Prostate gland (tissue), 2 donors: Measurements from ENCODE around the gene NR2E3. TPM values are rescaled to one million over a fixed set of nuclear protein-coding genes. Genes with fewer than 3 reads are reported as not detected.

Source experiments
- DNase-seq: peaks from one replicate; pipeline ENCODE4 v3.0.0-alpha.2; 2019; ENCODE audit warnings: low spot score
- H3K27ac ChIP-seq, 2 donors: fragments of 200-600 bp; sonication (generic); 2 replicates each; pipeline ENCODE4 v1.5.1; 2017 to 2019
- H3K27me3 ChIP-seq: fragments of 200-600 bp; sonication (generic); replicated peaks from 2 replicates; pipeline ENCODE4 v1.5.1; 2019; ENCODE audit not compliant: insufficient read depth
- H3K36me3 ChIP-seq, 2 donors: fragments of 200-600 bp; sonication (generic); 1 replicate in 1 of 2; 2 replicates in 1 of 2; pipeline versions ENCODE4 v1.5.1 to v1.8.1; 2017 to 2019
- H3K4me1 ChIP-seq: fragments of 200-600 bp; sonication (generic); replicated peaks from 2 replicates; pipeline ENCODE4 v1.5.1; 2019
- H3K4me3 ChIP-seq, 2 donors: fragments of 200-600 bp; sonication (generic); 2 replicates each; pipeline ENCODE4 v1.5.1; 2017 to 2019
- H3K9me3 ChIP-seq: fragments of 200-600 bp; sonication (generic); 2 replicates; pipeline ENCODE4 v1.5.1; 2017
- POLR2A ChIP-seq: fragments of 450-650 bp; IDR thresholded peaks from one replicate; pipeline ENCODE4 v1.6.1; 2016; ENCODE audit warnings: antibody characterized with exemption, mild to moderate bottlenecking
- POLR2AphosphoS5 ChIP-seq: sonication (generic); formaldehyde crosslinking; IDR thresholded peaks from one replicate; pipeline ENCODE4 v1.6.1; 2017; ENCODE audit warnings: antibody characterized with exemption
- WGBS: methylation state at CpG from one replicate; pipeline ENCODE4 v1.1.5; 2018; 5-methylcytosine and 5-hydroxymethylcytosine counted together
- intact Hi-C: fragments of 100-400 bp; cut with DNase I; formaldehyde crosslinking; loops from one replicate; pipeline ENCODE4 v1.14.2; 2022
- total RNA-seq, 2 donors: library from RNA; depleted of rRNA; stranded (reverse); fragments of >200 nt; gene quantifications; one replicate each; pipeline ENCODE4 v1.1.0, GENCODE V29; 2016
- TF ChIP-seq, protein P1 (sequence below), 4 experiments: fragments of 200-600 bp in 2 of 4; fragments of 450-650 bp in 2 of 4; sonication (generic) in 2 of 4; IDR thresholded peaks; 1 replicate in 3 of 4; 2 replicates in 1 of 4; pipeline ENCODE4 v1.5.1; 2016 to 2019; ENCODE audit warnings: antibody characterized with exemption in 4 of 4, mild to moderate bottlenecking in 2 of 4, moderate library complexity in 2 of 4

NR2E3 gene
- total RNA-seq, 2 donors from 2014 or later = 0.51 to 2.1 TPM

DNA sequence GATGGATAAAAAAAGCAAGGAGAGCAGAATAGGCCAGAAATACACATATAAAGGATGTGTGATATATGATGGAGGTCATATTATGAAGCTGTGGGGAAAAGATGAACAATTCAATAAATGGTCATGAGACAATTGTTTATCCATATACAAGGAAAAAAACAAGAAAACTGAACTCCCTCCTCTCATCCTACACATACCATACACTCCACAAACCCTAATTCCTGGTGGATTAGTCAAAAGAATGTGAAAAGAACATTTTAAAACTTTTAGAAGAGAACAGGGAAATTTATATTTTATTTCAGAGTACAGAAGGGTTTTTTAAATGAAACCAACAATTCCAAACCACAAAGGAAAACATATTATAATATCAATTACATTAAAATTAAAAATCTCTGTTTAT, 34.5 kb upstream of the NR2E3 start:
- no peaks in the 10 kb centered on the region for H3K9me3 ChIP-seq
- no peaks in the 10 kb centered on the region for H3K36me3 ChIP-seq
- intact Hi-C loops = no loop called here
- DNase-seq = no peak
- no peak overlapping the region for H3K27ac ChIP-seq
- H3K4me1 ChIP-seq = no peaks in the 10 kb centered on the region
- TF ChIP-seq POLR2A (no peak), POLR2AphosphoS5 (no peak)
- TF ChIP-seq, protein P1, sequence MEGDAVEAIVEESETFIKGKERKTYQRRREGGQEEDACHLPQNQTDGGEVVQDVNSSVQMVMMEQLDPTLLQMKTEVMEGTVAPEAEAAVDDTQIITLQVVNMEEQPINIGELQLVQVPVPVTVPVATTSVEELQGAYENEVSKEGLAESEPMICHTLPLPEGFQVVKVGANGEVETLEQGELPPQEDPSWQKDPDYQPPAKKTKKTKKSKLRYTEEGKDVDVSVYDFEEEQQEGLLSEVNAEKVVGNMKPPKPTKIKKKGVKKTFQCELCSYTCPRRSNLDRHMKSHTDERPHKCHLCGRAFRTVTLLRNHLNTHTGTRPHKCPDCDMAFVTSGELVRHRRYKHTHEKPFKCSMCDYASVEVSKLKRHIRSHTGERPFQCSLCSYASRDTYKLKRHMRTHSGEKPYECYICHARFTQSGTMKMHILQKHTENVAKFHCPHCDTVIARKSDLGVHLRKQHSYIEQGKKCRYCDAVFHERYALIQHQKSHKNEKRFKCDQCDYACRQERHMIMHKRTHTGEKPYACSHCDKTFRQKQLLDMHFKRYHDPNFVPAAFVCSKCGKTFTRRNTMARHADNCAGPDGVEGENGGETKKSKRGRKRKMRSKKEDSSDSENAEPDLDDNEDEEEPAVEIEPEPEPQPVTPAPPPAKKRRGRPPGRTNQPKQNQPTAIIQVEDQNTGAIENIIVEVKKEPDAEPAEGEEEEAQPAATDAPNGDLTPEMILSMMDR (IDR thresholded peaks at IDR 0.05) = no peak
- no peaks in the 10 kb centered on the region for H3K27me3 ChIP-seq
- H3K4me3 ChIP-seq = no peak overlapping the region

DNA sequence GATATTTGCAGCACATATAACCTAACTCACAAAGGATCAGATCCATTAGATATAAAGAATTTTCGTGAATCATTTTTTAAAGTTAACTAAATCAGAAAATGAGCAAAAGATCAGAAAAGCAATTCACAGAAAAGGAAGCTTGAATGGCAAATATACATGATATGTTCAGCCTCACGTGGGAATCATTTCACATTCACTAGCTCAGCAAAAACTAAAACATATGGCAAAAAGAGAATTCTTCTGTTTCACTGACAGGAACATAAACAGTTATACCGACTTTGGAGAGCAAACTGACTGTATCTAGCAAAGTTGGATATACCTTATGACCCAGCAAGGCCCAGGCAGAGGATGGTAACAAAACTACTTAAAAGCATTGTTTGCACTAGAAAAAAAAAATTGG, 34.0 kb upstream of the NR2E3 start:
- H3K27ac ChIP-seq = no peak overlapping the region
- TF ChIP-seq, protein P1 (IDR thresholded peaks at IDR 0.05) = no peak
- TF ChIP-seq POLR2A = no peak
- TF ChIP-seq POLR2AphosphoS5 = no peak
- H3K4me1 ChIP-seq = no peaks in the 10 kb centered on the region
- 78% methylated on average over 3 of the region's 3 CpGs for WGBS
- H3K9me3 ChIP-seq = no peaks in the 10 kb centered on the region
- DNase-seq = no peak
- no peak overlapping the region for H3K4me3 ChIP-seq
- intact Hi-C loops = no loop called here
- H3K27me3 ChIP-seq = no peaks in the 10 kb centered on the region
- H3K36me3 ChIP-seq = no peaks in the 10 kb centered on the region

DNA sequence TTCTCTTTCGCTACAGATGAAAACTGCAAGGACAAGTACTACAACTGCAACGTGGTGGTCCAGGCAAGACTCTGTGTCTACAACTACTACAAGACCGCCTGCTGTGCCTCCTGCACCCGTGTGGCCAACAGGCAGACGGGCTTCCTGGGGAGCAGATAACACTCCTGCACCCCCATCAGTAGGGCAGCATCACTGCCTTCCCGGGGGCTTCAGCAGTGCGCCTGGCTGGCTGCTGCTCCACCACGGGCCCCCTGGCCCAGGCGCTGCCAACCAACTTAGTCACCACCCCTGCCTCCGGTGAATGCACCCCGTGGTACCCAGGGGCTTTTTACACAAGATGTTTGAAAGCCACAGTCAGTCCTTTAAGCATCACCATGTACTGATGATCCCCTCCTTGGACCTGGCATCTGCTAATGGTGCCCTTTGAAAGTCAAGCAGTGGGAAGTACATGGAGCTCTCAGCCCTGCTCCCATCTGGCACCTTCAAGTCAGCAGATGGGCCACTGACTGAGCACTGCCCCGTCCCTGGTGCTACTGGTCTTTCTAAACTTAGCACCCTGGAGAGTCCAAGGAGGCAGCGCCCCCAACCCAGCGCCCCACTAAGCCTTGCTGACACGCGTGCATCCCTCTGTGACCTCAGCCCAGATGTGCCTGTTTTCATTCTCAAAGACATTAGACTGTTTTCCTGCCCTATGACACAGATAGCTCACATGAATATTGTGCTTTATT, 33.0 kb upstream of the NR2E3 start:
- no peak for DNase-seq
- TF ChIP-seq POLR2A (no peak), POLR2AphosphoS5 (no peak)
- TF ChIP-seq, protein P1 (IDR thresholded peaks at IDR 0.05) = no peak
- H3K4me3 ChIP-seq = no peak overlapping the region
- no peak overlapping the region for H3K27ac ChIP-seq
- H3K9me3 ChIP-seq = no peaks in the 10 kb centered on the region
- H3K36me3 ChIP-seq = no peaks in the 10 kb centered on the region
- intact Hi-C loops = no loop called here
- H3K4me1 ChIP-seq = no peaks in the 10 kb centered on the region
- WGBS = 92% methylated on average over 16 of the region's 16 CpGs
- H3K27me3 ChIP-seq = no peaks in the 10 kb centered on the region

DNA sequence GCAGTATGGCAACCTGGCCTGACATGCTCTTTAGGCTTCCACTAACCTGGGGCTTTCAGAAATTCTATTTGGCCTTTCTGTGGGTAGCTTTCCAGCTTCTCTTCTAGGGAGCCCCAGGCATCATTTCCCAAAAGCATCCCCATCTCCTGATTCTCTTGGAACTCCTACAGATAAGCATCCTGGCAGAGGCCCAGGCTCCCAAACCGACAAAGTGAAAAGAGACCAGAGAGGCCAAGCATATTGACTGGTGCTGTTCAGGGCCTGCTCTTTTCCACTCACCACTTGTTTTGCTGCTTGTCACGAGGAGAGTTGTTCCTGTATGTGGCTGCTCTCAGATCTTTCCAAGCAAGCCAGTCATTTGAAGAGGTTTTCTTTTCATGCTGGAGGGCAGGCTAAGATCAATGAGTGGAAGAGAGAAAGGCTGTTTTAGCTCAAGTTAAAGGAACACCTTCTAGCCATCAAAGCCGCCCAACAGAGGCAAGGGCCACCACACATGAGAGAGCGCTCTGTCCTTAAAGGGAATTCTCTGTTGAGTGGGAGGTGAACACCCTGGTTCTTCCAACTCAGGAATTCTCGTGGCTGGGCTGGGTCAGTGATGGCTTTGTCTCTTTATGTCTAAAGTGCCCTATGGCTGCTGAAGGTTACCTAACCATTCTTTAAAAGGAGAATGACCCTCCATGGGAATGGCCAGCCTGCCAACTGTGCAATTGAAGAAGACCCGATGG, 31.1 kb upstream of the NR2E3 start:
- no peak for DNase-seq
- Histone ChIP-seq H3K9me3 (no peaks in the 10 kb centered on the region), H3K4me3 (no peak overlapping the region), H3K4me1 (no peaks in the 10 kb centered on the region), H3K27ac (no peak overlapping the region), H3K36me3 (no peaks in the 10 kb centered on the region), H3K27me3 (no peaks in the 10 kb centered on the region)
- TF ChIP-seq POLR2A (no peak), POLR2AphosphoS5 (no peak)
- TF ChIP-seq, protein P1 (IDR thresholded peaks at IDR 0.05) = no peak
- 83% methylated on average over 6 of the region's 6 CpGs for WGBS
- intact Hi-C loops = no loop called here
